D721Med (cell line): ENCODE measurements around the gene MAN2B1.
"Not testable (repeated sequence)": the region's sequence is repeated elsewhere in the genome, so short reads cannot be mapped to it uniquely, and the experiment has no call there.

Source experiments
- DNase-seq: peaks from one replicate; pipeline ENCODE4 v3.0.0; 2011; ENCODE audit warnings: low spot score; ENCODE audit not compliant: insufficient read length
- FAIRE-seq: peaks from 2 replicates; lab custom pipeline; 2011; peaks lifted over from hg19 to GRCh38; lab: Jason Lieb, UNC
- TF ChIP-seq, protein P1 (sequence below): IDR thresholded peaks from 2 replicates; pipeline ENCODE4 v1.5.1; 2012; ENCODE audit warnings: mild to moderate bottlenecking, control low read depth; ENCODE audit not compliant: insufficient read depth; ENCODE audit errors: missing control alignments

Gene MAN2B1

GRCh38 chr19:12705654-12706331 is 39.3 kb upstream of the MAN2B1 start:
- TF ChIP-seq, protein P1, sequence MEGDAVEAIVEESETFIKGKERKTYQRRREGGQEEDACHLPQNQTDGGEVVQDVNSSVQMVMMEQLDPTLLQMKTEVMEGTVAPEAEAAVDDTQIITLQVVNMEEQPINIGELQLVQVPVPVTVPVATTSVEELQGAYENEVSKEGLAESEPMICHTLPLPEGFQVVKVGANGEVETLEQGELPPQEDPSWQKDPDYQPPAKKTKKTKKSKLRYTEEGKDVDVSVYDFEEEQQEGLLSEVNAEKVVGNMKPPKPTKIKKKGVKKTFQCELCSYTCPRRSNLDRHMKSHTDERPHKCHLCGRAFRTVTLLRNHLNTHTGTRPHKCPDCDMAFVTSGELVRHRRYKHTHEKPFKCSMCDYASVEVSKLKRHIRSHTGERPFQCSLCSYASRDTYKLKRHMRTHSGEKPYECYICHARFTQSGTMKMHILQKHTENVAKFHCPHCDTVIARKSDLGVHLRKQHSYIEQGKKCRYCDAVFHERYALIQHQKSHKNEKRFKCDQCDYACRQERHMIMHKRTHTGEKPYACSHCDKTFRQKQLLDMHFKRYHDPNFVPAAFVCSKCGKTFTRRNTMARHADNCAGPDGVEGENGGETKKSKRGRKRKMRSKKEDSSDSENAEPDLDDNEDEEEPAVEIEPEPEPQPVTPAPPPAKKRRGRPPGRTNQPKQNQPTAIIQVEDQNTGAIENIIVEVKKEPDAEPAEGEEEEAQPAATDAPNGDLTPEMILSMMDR: no peak
- no peak for DNase-seq
- no peak for FAIRE-seq

DNA sequence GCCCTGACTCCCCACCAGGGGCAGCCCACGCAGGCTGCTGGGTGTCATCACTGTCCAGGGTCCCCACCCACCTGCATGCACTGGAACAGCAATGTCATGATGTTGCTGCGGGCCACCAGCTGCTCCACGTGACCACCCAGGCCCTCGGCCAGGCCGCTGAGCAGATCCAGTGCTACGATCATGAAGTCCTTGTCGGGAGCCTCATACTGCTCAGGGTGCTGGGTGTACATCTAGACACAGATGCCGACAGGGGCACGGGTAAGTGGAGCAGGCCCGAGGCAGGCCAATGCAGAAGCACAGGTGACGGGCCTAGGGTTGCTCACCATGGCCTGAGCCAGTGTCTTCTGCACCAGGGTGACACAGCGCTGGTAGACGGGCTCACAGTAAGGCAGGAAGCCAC is 38.6 kb upstream of the MAN2B1 start:
- DNase-seq (no peak), FAIRE-seq (no peak)
- TF ChIP-seq, protein P1: no peak

DNA sequence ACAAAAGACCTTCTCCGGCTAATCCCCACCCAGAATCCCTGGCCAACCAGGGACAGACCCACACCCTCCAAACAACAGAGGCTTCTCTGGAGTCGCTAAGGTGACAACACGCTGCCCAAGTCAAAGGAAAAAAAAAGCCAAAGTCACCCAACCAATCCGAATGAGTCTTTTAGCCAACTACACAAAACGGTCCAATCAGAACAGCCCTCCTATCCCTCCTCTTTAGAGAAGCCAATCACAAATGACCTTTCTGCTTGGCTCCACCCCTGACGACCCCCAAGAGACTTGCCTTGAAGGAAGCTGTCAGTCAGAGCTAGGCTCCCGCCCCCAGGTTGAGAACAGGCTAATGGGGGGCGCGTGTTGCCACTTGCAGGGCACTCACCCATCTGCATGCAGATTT is 36.5 kb upstream of the MAN2B1 start:
- no peak for FAIRE-seq
- DNase-seq: peak; percentile 72
- TF ChIP-seq, protein P1: no peak

- DNase-seq (no peak), FAIRE-seq (no peak)
- TF ChIP-seq, protein P1: no peak
These were observed 35.2 kb upstream of the MAN2B1 start for GRCh38 chr19:12701596-12702282.

DNA sequence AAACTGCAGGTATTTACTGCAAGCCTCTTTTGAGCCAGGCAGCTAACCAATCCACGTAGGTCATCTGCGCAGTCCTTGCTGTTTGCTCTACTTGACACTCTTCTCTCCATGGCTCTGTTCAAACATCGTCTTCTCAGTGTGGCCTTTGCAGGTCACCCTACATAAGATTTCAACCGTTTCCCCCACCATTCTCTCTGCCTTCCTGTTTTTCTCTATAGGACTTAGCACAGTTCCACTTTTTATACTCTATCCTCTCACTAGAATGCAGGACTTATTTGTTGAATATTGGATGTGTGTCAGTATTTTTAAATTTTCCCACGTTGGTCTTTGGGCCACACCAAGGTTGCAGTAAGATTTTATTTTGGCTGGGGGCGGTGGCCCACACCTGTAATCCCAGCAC is 31.6 kb upstream of the MAN2B1 start:
- TF ChIP-seq, protein P1: no peak
- no peak for FAIRE-seq
- DNase-seq: no peak

DNA sequence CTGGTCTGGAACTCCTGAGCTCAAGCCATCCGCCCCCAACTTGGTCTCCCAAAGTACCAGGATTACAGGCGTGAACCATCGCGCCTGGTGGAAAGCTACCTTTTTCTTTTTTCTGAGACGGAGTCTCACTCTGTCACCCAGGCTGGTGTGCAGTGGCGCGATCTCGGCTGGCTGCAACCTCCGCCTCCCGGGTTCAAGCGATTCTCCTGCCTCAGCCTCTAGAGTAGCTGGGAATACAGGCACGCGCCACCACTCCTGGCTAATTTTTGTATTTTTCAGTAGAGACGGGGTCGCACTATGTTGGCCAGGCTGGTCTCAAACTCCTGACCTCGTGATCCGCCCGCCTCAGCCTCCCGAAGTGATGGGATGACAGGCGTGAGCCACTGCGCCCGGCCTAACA is 30.9 kb upstream of the MAN2B1 start:
- FAIRE-seq, DNase-seq: not testable (repeated sequence)

GRCh38 chr19:12696366-12697335 is 30.1 kb upstream of the MAN2B1 start, which contains the start of gene FBXW9:
Gene FBXW9 (minus strand): TSS chr19:12696631. CDS start chr19:12696581, 50 bp downstream.
- TF ChIP-seq, protein P1: no peak
- FAIRE-seq (no peak), DNase-seq (peak; percentile 99)
